WTC11 (cell line): Measurements from ENCODE around the gene MOB1B. TPM values are rescaled to one million over a fixed set of nuclear protein-coding genes. Genes with fewer than 3 reads are reported as not detected.

Experiments
- ATAC-seq: fragments of 200-7000 bp; cut with Tn5 transposase; 2 replicates; pipeline ENCODE4 v1.10.0; 2021; ENCODE audit warnings: mild to moderate bottlenecking, moderate library complexity
- Bru-seq: library from RNA; stranded (reverse); fragments of 400-500 nt; gene quantifications from one replicate; lab custom pipeline; 2021; lab: Mats Ljungman, UMichigan
- CTCF ChIA-PET: fragments of 300-600 bp; sonication (Branson Sonifier 250); formaldehyde crosslinking; loops from one replicate; lab custom pipeline; 2021; ENCODE audit warnings: antibody characterized with exemption; lab: Charles Lee
- POLR2A ChIA-PET: fragments of 350-600 bp; sonication (Branson Sonifier 250); formaldehyde crosslinking; loops from one replicate; lab custom pipeline; 2021; ENCODE audit warnings: antibody characterized with exemption; lab: Charles Lee
- DNase-seq: peaks from one replicate; pipeline ENCODE4 v3.0.0; 2021; ENCODE audit warnings: low spot score
- H3K27ac Mint-ChIP-seq: 2 replicates; pipeline ENCODE4 v1.8.0; 2021; ENCODE audit warnings: mixed read lengths
- H3K27me3 Mint-ChIP-seq: 2 replicates; pipeline ENCODE4 v1.8.0; 2021; ENCODE audit warnings: low read depth, mild to moderate bottlenecking, moderate library complexity, mixed read lengths
- H3K36me3 Mint-ChIP-seq: 2 replicates; pipeline ENCODE4 v1.8.0; 2021; ENCODE audit warnings: mixed read lengths
- H3K4me1 Mint-ChIP-seq: 2 replicates; pipeline ENCODE4 v1.8.0; 2022; ENCODE audit warnings: mixed read lengths
- H3K4me3 Mint-ChIP-seq: 2 replicates; pipeline ENCODE4 v1.8.0; 2021; ENCODE audit warnings: mild to moderate bottlenecking, moderate library complexity, mixed read lengths
- H3K9me3 Mint-ChIP-seq: 2 replicates; pipeline ENCODE4 v1.8.0; 2021; ENCODE audit warnings: mixed read lengths
- CREB1 ChIP-seq: sonication (generic); formaldehyde crosslinking; IDR thresholded peaks from 2 replicates; pipeline ENCODE4 v1.8.0; 2023; ENCODE audit warnings: mild to moderate bottlenecking, missing genetic modification reagents
- ETV6 ChIP-seq: sonication (generic); formaldehyde crosslinking; IDR thresholded peaks from 2 replicates; pipeline ENCODE4 v1.8.1; 2022; ENCODE audit warnings: mild to moderate bottlenecking, missing genetic modification reagents
- IRF2 ChIP-seq: sonication (generic); formaldehyde crosslinking; IDR thresholded peaks from 2 replicates; pipeline ENCODE4 v1.8.0; 2022; ENCODE audit warnings: low read depth, missing genetic modification reagents, borderline replicate concordance
- NR2C2 ChIP-seq: sonication (generic); formaldehyde crosslinking; IDR thresholded peaks from 2 replicates; pipeline ENCODE4 v1.8.0; 2022; ENCODE audit warnings: mild to moderate bottlenecking, missing genetic modification reagents
- PRRX2 ChIP-seq: fragments of 250-450 bp; sonication (Bioruptor Pico); IDR thresholded peaks from 2 replicates; pipeline ENCODE4 v1.8.0; 2021; ENCODE audit warnings: mild to moderate bottlenecking
- SMAD3 ChIP-seq: sonication (generic); formaldehyde crosslinking; IDR thresholded peaks from 2 replicates; pipeline ENCODE4 v1.8.0; 2022; ENCODE audit warnings: missing genetic modification reagents, mild to moderate bottlenecking, borderline replicate concordance
- SMAD4 ChIP-seq: sonication (generic); formaldehyde crosslinking; IDR thresholded peaks from 2 replicates; pipeline ENCODE4 v1.8.0; 2022; ENCODE audit warnings: mild to moderate bottlenecking, missing genetic modification reagents
- SOX15 ChIP-seq: fragments of 250-450 bp; sonication (Bioruptor Pico); IDR thresholded peaks from 2 replicates; pipeline ENCODE4 v1.9.0; 2021; ENCODE audit warnings: mild to moderate bottlenecking
- TEAD4 ChIP-seq: sonication (generic); formaldehyde crosslinking; IDR thresholded peaks from 2 replicates; pipeline ENCODE4 v1.8.0; 2022; ENCODE audit warnings: mild to moderate bottlenecking, missing genetic modification reagents
- TP53 ChIP-seq: sonication (generic); formaldehyde crosslinking; IDR thresholded peaks from 2 replicates; pipeline ENCODE4 v1.8.1; 2023; ENCODE audit warnings: mild to moderate bottlenecking, missing genetic modification reagents
- ZNF263 ChIP-seq: sonication (generic); formaldehyde crosslinking; IDR thresholded peaks from 2 replicates; pipeline ENCODE4 v1.8.1; 2022; ENCODE audit warnings: low read depth, mild to moderate bottlenecking, moderate library complexity, missing genetic modification reagents
- ZNF317 ChIP-seq: sonication (generic); formaldehyde crosslinking; IDR thresholded peaks from 2 replicates; pipeline ENCODE4 v1.8.1; 2023; ENCODE audit warnings: low read depth, mild to moderate bottlenecking, moderate library complexity, missing genetic modification reagents, borderline replicate concordance
- long read RNA-seq, 3 experiments: library from RNA in 1 of 3; library from capped mRNA in 1 of 3; library from polyadenylated mRNA in 1 of 3; unstranded in 2 of 3; stranded (forward) in 1 of 3; transcript quantifications; one replicate each; pipeline ENCODE4 v2.0.0, GENCODE V29; 2021
- total RNA-seq: library from RNA; stranded (reverse); gene quantifications from 3 replicates; pipeline ENCODE4 v1.2.3, GENCODE V29; 2021
- TF ChIP-seq, protein P1 (sequence below): sonication (generic); formaldehyde crosslinking; IDR thresholded peaks from 2 replicates; pipeline ENCODE4 v1.8.1; 2023; ENCODE audit warnings: mild to moderate bottlenecking, missing genetic modification reagents, borderline replicate concordance
- TF ChIP-seq, protein P2 (sequence below): sonication (generic); formaldehyde crosslinking; IDR thresholded peaks from 2 replicates; pipeline ENCODE4 v1.8.1; 2022; ENCODE audit warnings: low read depth, missing genetic modification reagents, borderline replicate concordance
- TF ChIP-seq, protein P3 (sequence below): fragments of 250-450 bp; sonication (Bioruptor Pico); IDR thresholded peaks from 2 replicates; pipeline ENCODE4 v1.9.0; 2021; ENCODE audit warnings: mild to moderate bottlenecking
- TF ChIP-seq, protein P4 (sequence below): sonication (generic); formaldehyde crosslinking; IDR thresholded peaks from 2 replicates; pipeline ENCODE4 v1.8.1; 2023; ENCODE audit warnings: mild to moderate bottlenecking, missing genetic modification reagents
- TF ChIP-seq, protein P5 (sequence below): sonication (generic); formaldehyde crosslinking; IDR thresholded peaks from 2 replicates; pipeline ENCODE4 v1.8.0; 2023; ENCODE audit warnings: missing genetic modification reagents, mild to moderate bottlenecking, borderline replicate concordance
- TF ChIP-seq, protein P6 (sequence below): fragments of 250-450 bp; sonication (Bioruptor Pico); conservative IDR thresholded peaks from 2 replicates; pipeline ENCODE4 v1.9.0; 2021; ENCODE audit warnings: mild to moderate bottlenecking

Gene MOB1B
- 26.1 to 28.6 TPM (median 28.0 TPM) in 3 replicates for total RNA-seq
- percentile 82 among the genes with signal in this experiment for Bru-seq, nascent RNA
- long read RNA-seq, experiment 1, full-length matches to known transcripts: 35 of 73 reads
- long read RNA-seq, experiment 1, partial matches to known transcripts: 3 of 73 reads
- long read RNA-seq, experiment 1, other reads (novel, unspliced or antisense): 35 of 73 reads
- long read RNA-seq, experiment 2, full-length matches to known transcripts: 4 of 33 reads
- long read RNA-seq, experiment 2, partial matches to known transcripts: 1 of 33 reads
- long read RNA-seq, experiment 2, other reads (novel, unspliced or antisense): 28 of 33 reads
- long read RNA-seq, experiment 3, full-length matches to known transcripts: 1 of 2 reads
- long read RNA-seq, experiment 3, partial matches to known transcripts: 0 of 2 reads
- long read RNA-seq, experiment 3, other reads (novel, unspliced or antisense): 1 of 2 reads

DNA sequence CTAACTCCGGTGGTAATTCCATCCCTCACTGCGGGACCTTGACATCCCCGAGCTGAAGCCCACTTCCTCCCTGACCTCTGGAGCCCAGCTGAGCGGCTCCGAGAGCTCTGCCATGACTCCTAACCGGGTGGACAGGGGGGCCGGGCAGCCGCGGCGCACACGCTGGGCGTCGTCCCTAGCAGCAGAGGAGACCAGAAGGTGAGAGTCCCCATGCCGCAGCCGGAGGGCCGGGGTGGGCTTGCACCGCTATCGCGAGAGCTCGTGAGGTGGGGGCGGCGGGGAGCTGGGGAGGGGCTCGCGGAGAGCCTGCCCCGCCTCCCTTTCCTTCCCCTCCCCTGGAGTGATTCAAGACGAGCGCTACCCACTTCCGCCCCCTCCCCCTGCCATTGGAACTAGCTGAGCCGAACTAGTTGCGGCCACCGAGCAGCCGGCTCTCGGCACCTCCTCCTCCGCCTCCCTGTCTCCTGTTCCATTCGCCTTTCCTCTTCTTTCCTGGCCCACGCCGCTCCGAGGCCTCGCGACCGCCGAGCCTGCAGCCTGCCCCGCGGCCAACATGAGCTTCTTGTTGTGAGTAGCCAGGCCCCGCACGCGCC lies at the start of gene MOB1B:
MOB1B (plus strand) TSS at position 386 of the 593 bp plus-strand sequence; CDS start at position 554, 168 bp downstream.
- Mint-ChIP-seq H3K4me3 (peak within 1 kb of the TSS; percentile 98), H3K9me3 (no peaks in the 10 kb centered on the region), H3K4me1 (peaks cover 14% of the 10 kb centered on the region), H3K27me3 (no peaks in the 10 kb centered on the region), H3K36me3 (peaks cover 25% of the 10 kb centered on the region), H3K27ac (peak within 1 kb of the TSS; percentile 87)
- DNase-seq: peak; percentile 95
- ChIA-PET CTCF (interaction anchor here (0.6 to 1.5 kb wide), 14 partner anchors 9 to 219 kb away, joined by 3 to 11 read pairs (median 4); partner anchors contain the start of genes DCK and GRSF1), POLR2A (interaction anchor here (0.5 to 1.7 kb wide), 9 partner anchors 9 to 197 kb away, joined by 3 to 18 read pairs (median 4); partner anchors contain the start of genes DCK and GRSF1)
- ATAC-seq: peak; percentile 94
- peak; percentile 86; the same call in 1 of the 2 replicates for TF ChIP-seq CREB1 (CRISPR knock-in tag)
- TF ChIP-seq, protein P1, sequence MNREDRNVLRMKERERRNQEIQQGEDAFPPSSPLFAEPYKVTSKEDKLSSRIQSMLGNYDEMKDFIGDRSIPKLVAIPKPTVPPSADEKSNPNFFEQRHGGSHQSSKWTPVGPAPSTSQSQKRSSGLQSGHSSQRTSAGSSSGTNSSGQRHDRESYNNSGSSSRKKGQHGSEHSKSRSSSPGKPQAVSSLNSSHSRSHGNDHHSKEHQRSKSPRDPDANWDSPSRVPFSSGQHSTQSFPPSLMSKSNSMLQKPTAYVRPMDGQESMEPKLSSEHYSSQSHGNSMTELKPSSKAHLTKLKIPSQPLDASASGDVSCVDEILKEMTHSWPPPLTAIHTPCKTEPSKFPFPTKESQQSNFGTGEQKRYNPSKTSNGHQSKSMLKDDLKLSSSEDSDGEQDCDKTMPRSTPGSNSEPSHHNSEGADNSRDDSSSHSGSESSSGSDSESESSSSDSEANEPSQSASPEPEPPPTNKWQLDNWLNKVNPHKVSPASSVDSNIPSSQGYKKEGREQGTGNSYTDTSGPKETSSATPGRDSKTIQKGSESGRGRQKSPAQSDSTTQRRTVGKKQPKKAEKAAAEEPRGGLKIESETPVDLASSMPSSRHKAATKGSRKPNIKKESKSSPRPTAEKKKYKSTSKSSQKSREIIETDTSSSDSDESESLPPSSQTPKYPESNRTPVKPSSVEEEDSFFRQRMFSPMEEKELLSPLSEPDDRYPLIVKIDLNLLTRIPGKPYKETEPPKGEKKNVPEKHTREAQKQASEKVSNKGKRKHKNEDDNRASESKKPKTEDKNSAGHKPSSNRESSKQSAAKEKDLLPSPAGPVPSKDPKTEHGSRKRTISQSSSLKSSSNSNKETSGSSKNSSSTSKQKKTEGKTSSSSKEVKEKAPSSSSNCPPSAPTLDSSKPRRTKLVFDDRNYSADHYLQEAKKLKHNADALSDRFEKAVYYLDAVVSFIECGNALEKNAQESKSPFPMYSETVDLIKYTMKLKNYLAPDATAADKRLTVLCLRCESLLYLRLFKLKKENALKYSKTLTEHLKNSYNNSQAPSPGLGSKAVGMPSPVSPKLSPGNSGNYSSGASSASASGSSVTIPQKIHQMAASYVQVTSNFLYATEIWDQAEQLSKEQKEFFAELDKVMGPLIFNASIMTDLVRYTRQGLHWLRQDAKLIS (CRISPR knock-in tag): no peak
- no peak; the same call in 1 of the 2 replicates for TF ChIP-seq SMAD3
- TF ChIP-seq ZNF317 (CRISPR knock-in tag): no peak
- no peak for TF ChIP-seq SMAD4 (CRISPR knock-in tag)
- peak; percentile 93 for TF ChIP-seq ETV6 (CRISPR knock-in tag)
- TF ChIP-seq NR2C2 (CRISPR knock-in tag): peak; percentile 40; the same call in 1 of the 2 replicates
- TF ChIP-seq, protein P2, sequence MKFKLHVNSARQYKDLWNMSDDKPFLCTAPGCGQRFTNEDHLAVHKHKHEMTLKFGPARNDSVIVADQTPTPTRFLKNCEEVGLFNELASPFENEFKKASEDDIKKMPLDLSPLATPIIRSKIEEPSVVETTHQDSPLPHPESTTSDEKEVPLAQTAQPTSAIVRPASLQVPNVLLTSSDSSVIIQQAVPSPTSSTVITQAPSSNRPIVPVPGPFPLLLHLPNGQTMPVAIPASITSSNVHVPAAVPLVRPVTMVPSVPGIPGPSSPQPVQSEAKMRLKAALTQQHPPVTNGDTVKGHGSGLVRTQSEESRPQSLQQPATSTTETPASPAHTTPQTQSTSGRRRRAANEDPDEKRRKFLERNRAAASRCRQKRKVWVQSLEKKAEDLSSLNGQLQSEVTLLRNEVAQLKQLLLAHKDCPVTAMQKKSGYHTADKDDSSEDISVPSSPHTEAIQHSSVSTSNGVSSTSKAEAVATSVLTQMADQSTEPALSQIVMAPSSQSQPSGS: no peak
- TF ChIP-seq, protein P3, sequence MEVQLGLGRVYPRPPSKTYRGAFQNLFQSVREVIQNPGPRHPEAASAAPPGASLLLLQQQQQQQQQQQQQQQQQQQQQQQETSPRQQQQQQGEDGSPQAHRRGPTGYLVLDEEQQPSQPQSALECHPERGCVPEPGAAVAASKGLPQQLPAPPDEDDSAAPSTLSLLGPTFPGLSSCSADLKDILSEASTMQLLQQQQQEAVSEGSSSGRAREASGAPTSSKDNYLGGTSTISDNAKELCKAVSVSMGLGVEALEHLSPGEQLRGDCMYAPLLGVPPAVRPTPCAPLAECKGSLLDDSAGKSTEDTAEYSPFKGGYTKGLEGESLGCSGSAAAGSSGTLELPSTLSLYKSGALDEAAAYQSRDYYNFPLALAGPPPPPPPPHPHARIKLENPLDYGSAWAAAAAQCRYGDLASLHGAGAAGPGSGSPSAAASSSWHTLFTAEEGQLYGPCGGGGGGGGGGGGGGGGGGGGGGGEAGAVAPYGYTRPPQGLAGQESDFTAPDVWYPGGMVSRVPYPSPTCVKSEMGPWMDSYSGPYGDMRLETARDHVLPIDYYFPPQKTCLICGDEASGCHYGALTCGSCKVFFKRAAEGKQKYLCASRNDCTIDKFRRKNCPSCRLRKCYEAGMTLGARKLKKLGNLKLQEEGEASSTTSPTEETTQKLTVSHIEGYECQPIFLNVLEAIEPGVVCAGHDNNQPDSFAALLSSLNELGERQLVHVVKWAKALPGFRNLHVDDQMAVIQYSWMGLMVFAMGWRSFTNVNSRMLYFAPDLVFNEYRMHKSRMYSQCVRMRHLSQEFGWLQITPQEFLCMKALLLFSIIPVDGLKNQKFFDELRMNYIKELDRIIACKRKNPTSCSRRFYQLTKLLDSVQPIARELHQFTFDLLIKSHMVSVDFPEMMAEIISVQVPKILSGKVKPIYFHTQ (CRISPR knock-in tag): no peak
- no peak for TF ChIP-seq ZNF263
- no peak for TF ChIP-seq TP53 (CRISPR knock-in tag)
- TF ChIP-seq PRRX2 (CRISPR knock-in tag): no peak
- TF ChIP-seq, protein P4, sequence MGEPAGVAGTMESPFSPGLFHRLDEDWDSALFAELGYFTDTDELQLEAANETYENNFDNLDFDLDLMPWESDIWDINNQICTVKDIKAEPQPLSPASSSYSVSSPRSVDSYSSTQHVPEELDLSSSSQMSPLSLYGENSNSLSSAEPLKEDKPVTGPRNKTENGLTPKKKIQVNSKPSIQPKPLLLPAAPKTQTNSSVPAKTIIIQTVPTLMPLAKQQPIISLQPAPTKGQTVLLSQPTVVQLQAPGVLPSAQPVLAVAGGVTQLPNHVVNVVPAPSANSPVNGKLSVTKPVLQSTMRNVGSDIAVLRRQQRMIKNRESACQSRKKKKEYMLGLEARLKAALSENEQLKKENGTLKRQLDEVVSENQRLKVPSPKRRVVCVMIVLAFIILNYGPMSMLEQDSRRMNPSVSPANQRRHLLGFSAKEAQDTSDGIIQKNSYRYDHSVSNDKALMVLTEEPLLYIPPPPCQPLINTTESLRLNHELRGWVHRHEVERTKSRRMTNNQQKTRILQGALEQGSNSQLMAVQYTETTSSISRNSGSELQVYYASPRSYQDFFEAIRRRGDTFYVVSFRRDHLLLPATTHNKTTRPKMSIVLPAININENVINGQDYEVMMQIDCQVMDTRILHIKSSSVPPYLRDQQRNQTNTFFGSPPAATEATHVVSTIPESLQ (CRISPR knock-in tag): no peak
- TF ChIP-seq, protein P5, sequence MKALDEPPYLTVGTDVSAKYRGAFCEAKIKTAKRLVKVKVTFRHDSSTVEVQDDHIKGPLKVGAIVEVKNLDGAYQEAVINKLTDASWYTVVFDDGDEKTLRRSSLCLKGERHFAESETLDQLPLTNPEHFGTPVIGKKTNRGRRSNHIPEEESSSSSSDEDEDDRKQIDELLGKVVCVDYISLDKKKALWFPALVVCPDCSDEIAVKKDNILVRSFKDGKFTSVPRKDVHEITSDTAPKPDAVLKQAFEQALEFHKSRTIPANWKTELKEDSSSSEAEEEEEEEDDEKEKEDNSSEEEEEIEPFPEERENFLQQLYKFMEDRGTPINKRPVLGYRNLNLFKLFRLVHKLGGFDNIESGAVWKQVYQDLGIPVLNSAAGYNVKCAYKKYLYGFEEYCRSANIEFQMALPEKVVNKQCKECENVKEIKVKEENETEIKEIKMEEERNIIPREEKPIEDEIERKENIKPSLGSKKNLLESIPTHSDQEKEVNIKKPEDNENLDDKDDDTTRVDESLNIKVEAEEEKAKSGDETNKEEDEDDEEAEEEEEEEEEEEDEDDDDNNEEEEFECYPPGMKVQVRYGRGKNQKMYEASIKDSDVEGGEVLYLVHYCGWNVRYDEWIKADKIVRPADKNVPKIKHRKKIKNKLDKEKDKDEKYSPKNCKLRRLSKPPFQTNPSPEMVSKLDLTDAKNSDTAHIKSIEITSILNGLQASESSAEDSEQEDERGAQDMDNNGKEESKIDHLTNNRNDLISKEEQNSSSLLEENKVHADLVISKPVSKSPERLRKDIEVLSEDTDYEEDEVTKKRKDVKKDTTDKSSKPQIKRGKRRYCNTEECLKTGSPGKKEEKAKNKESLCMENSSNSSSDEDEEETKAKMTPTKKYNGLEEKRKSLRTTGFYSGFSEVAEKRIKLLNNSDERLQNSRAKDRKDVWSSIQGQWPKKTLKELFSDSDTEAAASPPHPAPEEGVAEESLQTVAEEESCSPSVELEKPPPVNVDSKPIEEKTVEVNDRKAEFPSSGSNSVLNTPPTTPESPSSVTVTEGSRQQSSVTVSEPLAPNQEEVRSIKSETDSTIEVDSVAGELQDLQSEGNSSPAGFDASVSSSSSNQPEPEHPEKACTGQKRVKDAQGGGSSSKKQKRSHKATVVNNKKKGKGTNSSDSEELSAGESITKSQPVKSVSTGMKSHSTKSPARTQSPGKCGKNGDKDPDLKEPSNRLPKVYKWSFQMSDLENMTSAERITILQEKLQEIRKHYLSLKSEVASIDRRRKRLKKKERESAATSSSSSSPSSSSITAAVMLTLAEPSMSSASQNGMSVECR (CRISPR knock-in tag): no peak
- TF ChIP-seq IRF2 (CRISPR knock-in tag): no peak
- TF ChIP-seq SOX15 (CRISPR knock-in tag): no peak
- TF ChIP-seq, protein P6, sequence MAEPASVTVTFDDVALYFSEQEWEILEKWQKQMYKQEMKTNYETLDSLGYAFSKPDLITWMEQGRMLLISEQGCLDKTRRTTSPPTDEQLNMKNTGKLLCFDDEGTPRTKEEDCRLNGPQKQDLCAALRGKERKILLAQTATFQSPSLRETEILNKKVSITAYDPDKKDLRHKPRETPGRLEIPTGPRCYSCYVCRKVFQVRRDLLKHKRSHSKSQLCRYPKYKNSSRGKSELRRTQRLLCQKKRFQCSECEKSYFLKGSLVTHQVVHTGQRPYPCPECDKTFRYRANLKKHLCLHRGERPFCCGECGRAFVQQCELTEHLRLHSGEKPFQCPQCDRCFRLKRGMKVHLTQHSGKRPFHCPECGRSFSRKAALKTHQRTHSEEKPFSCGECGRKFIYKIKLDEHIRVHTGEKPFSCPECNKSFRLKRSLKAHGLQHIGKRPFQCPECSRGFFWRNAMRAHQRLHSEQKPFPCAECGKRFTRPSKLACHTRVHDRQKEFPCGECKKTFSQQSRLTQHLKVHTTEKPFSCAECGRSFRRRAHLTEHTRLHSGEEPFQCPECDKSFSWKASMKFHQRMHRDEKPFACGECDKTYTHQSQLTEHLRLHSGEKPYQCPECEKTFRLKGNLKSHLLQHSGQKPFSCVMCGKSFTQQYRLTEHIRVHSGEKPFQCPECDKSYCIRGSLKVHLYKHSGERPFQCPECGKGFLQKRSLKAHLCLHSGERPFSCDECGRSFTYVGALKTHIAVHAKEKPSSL (CRISPR knock-in tag): no peak
- TF ChIP-seq TEAD4 (CRISPR knock-in tag): no peak
